BLaER1 (cell line): ENCODE results near the gene PRAMEF4.
"Not testable (repeated sequence)": the region's sequence is repeated elsewhere in the genome, so short reads cannot be mapped to it uniquely, and the experiment has no call there.

Source experiments
- H3K27ac ChIP-seq: shearing (Covaris generic); formaldehyde crosslinking; 2 replicates; pipeline ENCODE4 v1.8.1; 2022
- H3K27me3 ChIP-seq: shearing (Covaris generic); formaldehyde crosslinking; 2 replicates; pipeline ENCODE4 v1.8.1; 2022
- H3K36me3 ChIP-seq: shearing (Covaris generic); formaldehyde crosslinking; 2 replicates; pipeline ENCODE4 v1.8.1; 2022
- H3K4me1 ChIP-seq: shearing (Covaris generic); formaldehyde crosslinking; 2 replicates; pipeline ENCODE4 v1.8.1; 2022
- H3K4me2 ChIP-seq: shearing (Covaris generic); formaldehyde crosslinking; 2 replicates; pipeline ENCODE4 v1.8.1; 2022
- H3K4me3 ChIP-seq: shearing (Covaris generic); formaldehyde crosslinking; 2 replicates; pipeline ENCODE4 v1.8.1; 2022
- H3K9ac ChIP-seq: shearing (Covaris generic); formaldehyde crosslinking; 2 replicates; pipeline ENCODE4 v1.8.1; 2022
- H3K9me3 ChIP-seq: shearing (Covaris generic); formaldehyde crosslinking; 2 replicates; pipeline ENCODE4 v1.8.1; 2022
- H4K20me1 ChIP-seq: shearing (Covaris generic); formaldehyde crosslinking; 2 replicates; pipeline ENCODE4 v1.8.1; 2022
- Cebpa-rat ChIP-seq: shearing (Covaris generic); IDR thresholded peaks from 2 replicates; pipeline ENCODE4 v1.8.1; 2022

Gene PRAMEF4

GRCh38 chr1:12886101-12886500 lies at the start of gene PRAMEF4:
TSS of gene PRAMEF4 (minus strand) at chr1:12886201. CDS start at chr1:12883394, 2,807 bp downstream.
- not testable (repeated sequence) for H3K9ac ChIP-seq, H3K9me3 ChIP-seq, H4K20me1 ChIP-seq, H3K27me3 ChIP-seq, H3K36me3 ChIP-seq, H3K4me2 ChIP-seq, H3K4me3 ChIP-seq, H3K4me1 ChIP-seq, H3K27ac ChIP-seq

- not testable (repeated sequence) for H3K27me3 ChIP-seq, H3K9me3 ChIP-seq, H3K27ac ChIP-seq, H3K4me2 ChIP-seq, H3K4me3 ChIP-seq, H4K20me1 ChIP-seq, H3K4me1 ChIP-seq, H3K36me3 ChIP-seq, H3K9ac ChIP-seq
Measured at GRCh38 chr1:12924368-12924767, 38.4 kb upstream of the PRAMEF4 start.

GRCh38 chr1:12921749-12922148 lies 35.7 kb upstream of the PRAMEF4 start:
- H3K9me3 ChIP-seq, H3K4me2 ChIP-seq, H3K36me3 ChIP-seq, H3K27me3 ChIP-seq, H3K27ac ChIP-seq, H4K20me1 ChIP-seq, H3K4me1 ChIP-seq, H3K4me3 ChIP-seq, H3K9ac ChIP-seq: not testable (repeated sequence)

- H3K27ac ChIP-seq, H3K4me2 ChIP-seq, H3K9me3 ChIP-seq, H3K27me3 ChIP-seq, H3K9ac ChIP-seq, H4K20me1 ChIP-seq, H3K4me3 ChIP-seq, H3K36me3 ChIP-seq, H3K4me1 ChIP-seq: not testable (repeated sequence)
Measured at GRCh38 chr1:12916310-12916709, 30.3 kb upstream of the PRAMEF4 start, which contains the start of gene PRAMEF7. TSS of gene PRAMEF7 (plus strand) at chr1:12916610. CDS start at chr1:12917693, 1,083 bp downstream.

- H3K27ac ChIP-seq, H3K36me3 ChIP-seq, H3K4me3 ChIP-seq, H3K4me2 ChIP-seq, H3K9me3 ChIP-seq, H3K9ac ChIP-seq, H4K20me1 ChIP-seq, H3K4me1 ChIP-seq, H3K27me3 ChIP-seq: not testable (repeated sequence)
Measured at GRCh38 chr1:12903793-12904572, 18.0 kb upstream of the PRAMEF4 start.

GRCh38 chr1:12899186-12899585 lies 13.2 kb upstream of the PRAMEF4 start:
- H3K36me3 ChIP-seq, H3K4me1 ChIP-seq, H3K27ac ChIP-seq, H3K9me3 ChIP-seq, H3K4me3 ChIP-seq, H4K20me1 ChIP-seq, H3K27me3 ChIP-seq, H3K4me2 ChIP-seq, H3K9ac ChIP-seq: not testable (repeated sequence)

GRCh38 chr1:12898170-12898569 lies 12.2 kb upstream of the PRAMEF4 start, which contains the start of gene PRAMEF10:
TSS of gene PRAMEF10 (minus strand) at chr1:12898270. CDS start at chr1:12895847, 2,423 bp downstream.
- H3K9me3 ChIP-seq, H3K4me1 ChIP-seq, H3K4me3 ChIP-seq, H3K27ac ChIP-seq, H3K9ac ChIP-seq, H3K27me3 ChIP-seq, H4K20me1 ChIP-seq, H3K4me2 ChIP-seq, H3K36me3 ChIP-seq: not testable (repeated sequence)

- not testable (repeated sequence) for H4K20me1 ChIP-seq, H3K4me1 ChIP-seq, H3K4me2 ChIP-seq, H3K4me3 ChIP-seq, H3K36me3 ChIP-seq, H3K9ac ChIP-seq, H3K27me3 ChIP-seq, H3K9me3 ChIP-seq, H3K27ac ChIP-seq
Measured at GRCh38 chr1:12878453-12878852, 7.5 kb downstream of the PRAMEF4 start.

GRCh38 chr1:12863131-12863880 lies 22.7 kb downstream of the PRAMEF4 start:
- not testable (repeated sequence) for H3K36me3 ChIP-seq, H3K4me1 ChIP-seq, H3K4me3 ChIP-seq

GRCh38 chr1:12856786-12857185 lies 29.2 kb downstream of the PRAMEF4 start, which contains the start of gene PRAMEF2:
TSS of gene PRAMEF2 (plus strand) at chr1:12857086. CDS start at chr1:12859010, 1,924 bp downstream.
- H4K20me1 ChIP-seq, H3K27me3 ChIP-seq, H3K4me3 ChIP-seq, H3K4me1 ChIP-seq, H3K36me3 ChIP-seq, H3K9me3 ChIP-seq, H3K4me2 ChIP-seq, H3K9ac ChIP-seq, H3K27ac ChIP-seq: not testable (repeated sequence)

More at GRCh38 chr1:12863131-12863880, 22.7 kb downstream of the PRAMEF4 start:
- H3K27ac ChIP-seq, H3K4me2 ChIP-seq, H3K9me3 ChIP-seq, H4K20me1 ChIP-seq, H3K9ac ChIP-seq, H3K27me3 ChIP-seq: not testable (repeated sequence)

- no peaks in the 10 kb centered on the region for H3K9me3 ChIP-seq
- H3K36me3 ChIP-seq = no peaks in the 10 kb centered on the region
- TF ChIP-seq Cebpa-rat = no peak
- H3K27ac ChIP-seq = no peak overlapping the region
- H3K27me3 ChIP-seq = no peaks in the 10 kb centered on the region
- H3K9ac ChIP-seq = no peak overlapping the region
- H4K20me1 ChIP-seq = no peaks in the 10 kb centered on the region
- H3K4me3 ChIP-seq = no peak overlapping the region
- no peak overlapping the region for H3K4me2 ChIP-seq
- no peaks in the 10 kb centered on the region for H3K4me1 ChIP-seq
Measured at GRCh38 chr1:12851779-12852178, 34.2 kb downstream of the PRAMEF4 start.

GRCh38 chr1:12848620-12849019 lies 37.4 kb downstream of the PRAMEF4 start, which contains the start of gene HNRNPCL1:
TSS of gene HNRNPCL1 (minus strand) at chr1:12848720. CDS start at chr1:12848289, 431 bp downstream.
- not testable (repeated sequence) for H3K4me1 ChIP-seq, H3K4me2 ChIP-seq, H3K27ac ChIP-seq, H3K4me3 ChIP-seq, H3K9me3 ChIP-seq, H3K27me3 ChIP-seq, H3K36me3 ChIP-seq, H3K9ac ChIP-seq, H4K20me1 ChIP-seq

- not testable (repeated sequence) for H4K20me1 ChIP-seq, H3K4me2 ChIP-seq, H3K4me1 ChIP-seq, H3K9ac ChIP-seq, H3K27me3 ChIP-seq, H3K27ac ChIP-seq, H3K36me3 ChIP-seq, H3K9me3 ChIP-seq, H3K4me3 ChIP-seq
Measured at GRCh38 chr1:12833251-12833650, 52.8 kb downstream of the PRAMEF4 start.

- not testable (repeated sequence) for H3K4me3 ChIP-seq, H3K9ac ChIP-seq, H3K27me3 ChIP-seq, H3K27ac ChIP-seq, H3K4me2 ChIP-seq, H3K4me1 ChIP-seq, H3K36me3 ChIP-seq, H4K20me1 ChIP-seq, H3K9me3 ChIP-seq
Measured at GRCh38 chr1:12831310-12831709, 54.7 kb downstream of the PRAMEF4 start, which contains the start of gene PRAMEF11. TSS of gene PRAMEF11 (minus strand) at chr1:12831410. CDS start at chr1:12828789, 2,621 bp downstream.
